ENCODE results near the gene ACACB.

Gene ACACB

GRCh38 chr12:109203480-109203879 is 87.1 kb downstream of the ACACB start:
- no peak for DNase-seq (ENCODE audit: extremely low read depth in 1 of 2, low read depth in 1 of 2)

DNA sequence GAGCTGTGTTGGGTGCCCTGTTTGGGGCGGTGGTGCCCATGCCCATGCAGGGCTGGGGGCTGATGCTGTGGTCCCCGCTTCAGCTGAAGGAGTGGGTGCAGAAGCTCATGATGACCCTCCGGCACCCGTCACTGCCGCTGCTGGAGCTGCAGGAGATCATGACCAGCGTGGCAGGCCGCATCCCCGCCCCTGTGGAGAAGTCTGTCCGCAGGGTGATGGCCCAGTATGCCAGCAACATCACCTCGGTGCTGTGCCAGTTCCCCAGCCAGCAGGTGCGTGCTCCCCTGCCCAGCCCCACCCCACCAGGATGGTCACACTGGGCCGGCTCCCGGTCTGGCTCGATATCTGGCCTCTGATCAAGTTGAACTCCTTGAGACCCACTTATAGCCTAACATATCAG is 92.7 kb downstream of the ACACB start:
- DNase-seq (ENCODE audit: extremely low read depth in 1 of 2, low read depth in 1 of 2): no peak

GRCh38 chr12:109212460-109213115 is 96.2 kb downstream of the ACACB start:
- DNase-seq (ENCODE audit: extremely low read depth in 1 of 2, low read depth in 1 of 2): no peak

- no peak for DNase-seq (ENCODE audit: extremely low read depth in 1 of 2, low read depth in 1 of 2)
These were observed 97.7 kb downstream of the ACACB start for GRCh38 chr12:109214131-109214530.

DNA sequence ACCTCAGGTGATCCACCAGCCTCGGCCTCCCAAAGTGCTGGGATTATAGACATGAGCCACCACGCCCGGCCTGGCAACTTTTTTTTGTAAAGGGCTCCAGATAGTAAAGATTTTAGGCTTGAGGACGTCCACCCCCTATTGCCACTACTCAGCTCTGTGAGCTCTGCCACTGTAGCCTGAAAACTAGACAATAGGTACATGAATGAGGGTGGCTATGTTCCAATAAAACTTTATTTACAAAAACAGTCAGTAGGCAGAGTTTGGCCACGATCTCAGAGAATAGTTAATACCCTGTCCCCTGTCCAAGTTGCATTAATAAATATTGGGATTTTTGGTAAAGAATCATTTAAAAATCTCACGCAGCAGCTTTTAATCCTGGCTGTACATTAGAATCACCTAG is 102.6 kb downstream of the ACACB start:
- no peak for DNase-seq (ENCODE audit: extremely low read depth in 1 of 2, low read depth in 1 of 2)

GRCh38 chr12:109219938-109220337 is 103.6 kb downstream of the ACACB start:
- no peak for DNase-seq (ENCODE audit: extremely low read depth in 1 of 2, low read depth in 1 of 2)

DNA sequence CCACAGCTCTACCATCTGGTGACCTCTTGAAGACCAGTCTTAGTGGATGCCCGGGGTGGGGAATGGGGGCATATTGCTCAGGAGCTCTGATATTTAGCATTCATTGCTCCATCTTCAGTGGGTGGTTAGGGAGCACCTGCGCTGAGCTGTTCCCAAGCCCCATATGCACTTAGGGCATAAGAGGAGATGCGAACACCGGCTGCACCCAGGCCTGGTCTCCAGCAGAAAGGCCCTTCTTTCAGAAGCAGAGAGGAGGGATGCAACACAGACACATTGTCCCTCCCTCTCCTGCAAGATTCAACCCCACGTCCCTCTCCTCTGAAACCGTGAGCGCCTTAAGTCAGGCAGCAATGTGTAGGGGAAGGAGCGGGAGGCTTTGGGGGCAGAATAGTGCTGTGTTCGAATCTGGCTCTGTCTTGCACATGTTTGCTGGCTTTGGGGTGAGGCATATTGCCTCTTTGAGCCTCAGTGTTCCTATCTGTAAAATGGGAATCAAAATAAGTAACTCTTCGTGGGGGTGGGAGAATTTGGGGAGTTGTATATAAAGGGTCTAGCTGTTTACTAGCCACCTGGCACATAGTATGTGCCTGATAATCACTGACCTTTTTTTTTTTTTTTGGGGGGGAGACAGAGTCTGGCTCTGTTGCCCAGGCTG is 105.0 kb downstream of the ACACB start:
- DNase-seq (ENCODE audit: extremely low read depth in 1 of 2, low read depth in 1 of 2): no peak

DNA sequence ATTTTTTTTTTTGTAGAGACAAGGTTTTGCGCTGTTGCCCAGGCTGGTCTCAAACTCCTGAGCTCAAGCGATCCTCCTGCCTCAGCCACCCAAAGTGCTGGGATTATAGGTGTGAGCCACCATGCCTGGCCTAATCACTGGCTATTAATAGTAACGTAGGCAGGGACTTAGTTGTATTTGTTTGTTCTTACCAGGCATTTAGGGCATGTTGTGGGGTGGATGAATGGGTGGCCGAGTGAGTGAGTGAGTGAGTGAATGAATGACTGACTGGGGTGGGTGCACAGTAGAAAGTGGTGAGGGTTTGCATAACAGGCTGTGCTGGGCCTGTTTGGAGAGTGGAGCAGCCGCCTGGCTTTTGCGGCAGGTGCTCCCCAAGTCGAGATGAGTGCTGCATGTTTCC is 105.7 kb downstream of the ACACB start:
- DNase-seq (ENCODE audit: extremely low read depth in 1 of 2, low read depth in 1 of 2): no peak

GRCh38 chr12:109222496-109222895 is 106.1 kb downstream of the ACACB start:
- no peak for DNase-seq (ENCODE audit: extremely low read depth in 1 of 2, low read depth in 1 of 2)

GRCh38 chr12:109223211-109223610 is 106.8 kb downstream of the ACACB start:
- DNase-seq (ENCODE audit: extremely low read depth in 1 of 2, low read depth in 1 of 2): no peak

- no peak for DNase-seq (ENCODE audit: extremely low read depth in 1 of 2, low read depth in 1 of 2)
These were observed 107.5 kb downstream of the ACACB start for GRCh38 chr12:109223868-109224267.

DNA sequence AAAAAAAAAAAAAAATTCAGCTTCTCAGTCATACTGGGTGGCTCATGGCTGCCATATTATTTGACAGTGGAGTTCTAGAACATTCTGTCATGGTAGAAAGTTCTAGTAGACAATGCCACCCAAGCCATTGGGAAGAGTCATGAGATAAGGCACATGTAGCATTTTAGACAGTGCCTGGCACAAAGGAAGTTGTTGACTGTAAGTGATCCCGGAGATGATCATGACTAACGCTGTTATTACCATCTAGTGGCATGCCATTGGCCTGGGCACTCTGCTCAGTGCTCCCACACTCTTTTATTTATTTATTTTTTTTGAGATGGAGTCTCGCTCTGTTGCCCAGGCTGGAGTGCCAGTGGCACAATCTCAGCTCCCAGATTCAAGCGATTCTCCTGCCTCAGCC is 112.3 kb downstream of the ACACB start:
- no peak for DNase-seq (ENCODE audit: extremely low read depth in 1 of 2, low read depth in 1 of 2)

- no peak for DNase-seq (ENCODE audit: extremely low read depth in 1 of 2, low read depth in 1 of 2)
These were observed 113.8 kb downstream of the ACACB start for GRCh38 chr12:109230193-109230592.

GRCh38 chr12:109232731-109233130 is 116.3 kb downstream of the ACACB start:
- DNase-seq (ENCODE audit: extremely low read depth in 1 of 2, low read depth in 1 of 2): no peak

GRCh38 chr12:109234012-109234411 is 117.6 kb downstream of the ACACB start:
- DNase-seq (ENCODE audit: extremely low read depth in 1 of 2, low read depth in 1 of 2): no peak

- no peak for DNase-seq (ENCODE audit: extremely low read depth in 1 of 2, low read depth in 1 of 2)
These were observed 119.9 kb downstream of the ACACB start for GRCh38 chr12:109236257-109236656.

DNA sequence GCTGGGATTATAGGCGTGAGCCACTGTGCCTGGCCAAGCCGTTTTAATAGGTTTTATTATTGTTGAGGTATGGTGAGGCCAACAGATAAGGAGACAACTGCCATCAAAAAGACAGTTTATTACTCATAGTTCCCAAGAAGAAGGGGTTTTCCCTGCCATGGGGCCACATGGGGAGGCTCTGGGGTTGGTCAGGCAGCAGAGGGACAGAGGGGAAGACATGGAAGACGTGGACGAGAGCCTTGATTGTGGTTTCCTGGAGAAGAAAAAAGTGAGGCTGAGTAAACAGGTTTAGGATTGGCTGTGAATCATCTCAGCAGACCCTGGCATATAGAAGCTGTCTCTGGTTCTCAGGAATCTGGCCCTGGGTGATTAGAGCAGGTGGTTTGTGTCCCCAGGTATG is 122.8 kb downstream of the ACACB start:
- no peak for DNase-seq (ENCODE audit: extremely low read depth in 1 of 2, low read depth in 1 of 2)

DNA sequence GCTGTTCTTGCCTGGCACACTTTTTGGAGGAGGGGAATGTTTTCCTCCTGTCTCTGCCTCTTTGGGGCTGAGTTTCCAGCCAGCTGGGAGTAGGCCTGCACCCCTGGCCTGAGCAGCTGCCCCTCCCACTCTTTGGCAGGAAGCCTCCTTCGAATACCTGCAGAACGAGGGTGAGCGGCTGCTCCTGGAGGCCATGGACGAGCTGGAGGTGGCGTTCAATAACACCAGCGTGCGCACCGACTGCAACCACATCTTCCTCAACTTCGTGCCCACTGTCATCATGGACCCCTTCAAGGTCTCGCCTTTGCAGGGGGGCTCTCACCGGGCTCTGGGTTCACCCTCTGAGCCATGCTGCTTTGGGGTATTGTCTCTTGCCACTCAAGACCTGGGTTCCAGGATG is 123.3 kb downstream of the ACACB start:
- DNase-seq (ENCODE audit: extremely low read depth in 1 of 2, low read depth in 1 of 2): no peak

DNA sequence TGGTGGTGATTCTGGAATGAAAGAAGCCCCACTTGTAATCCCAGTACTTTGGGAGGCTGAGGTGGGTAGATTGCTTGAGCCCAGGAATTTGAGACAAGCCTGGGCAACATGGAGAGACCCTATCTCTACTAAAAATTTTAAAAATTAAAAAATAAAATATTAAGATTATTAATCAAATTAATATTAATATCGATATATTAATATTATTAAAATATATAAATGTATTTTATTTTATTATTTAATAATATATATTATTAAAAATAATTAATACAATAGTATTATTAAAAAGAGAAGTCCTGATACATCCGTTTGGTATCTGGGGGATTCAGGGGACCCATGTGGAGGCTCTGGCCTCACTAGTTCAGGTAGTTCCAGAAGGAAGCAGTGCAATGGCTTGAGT is 124.0 kb downstream of the ACACB start:
- no peak for DNase-seq (ENCODE audit: extremely low read depth in 1 of 2, low read depth in 1 of 2)

DNA sequence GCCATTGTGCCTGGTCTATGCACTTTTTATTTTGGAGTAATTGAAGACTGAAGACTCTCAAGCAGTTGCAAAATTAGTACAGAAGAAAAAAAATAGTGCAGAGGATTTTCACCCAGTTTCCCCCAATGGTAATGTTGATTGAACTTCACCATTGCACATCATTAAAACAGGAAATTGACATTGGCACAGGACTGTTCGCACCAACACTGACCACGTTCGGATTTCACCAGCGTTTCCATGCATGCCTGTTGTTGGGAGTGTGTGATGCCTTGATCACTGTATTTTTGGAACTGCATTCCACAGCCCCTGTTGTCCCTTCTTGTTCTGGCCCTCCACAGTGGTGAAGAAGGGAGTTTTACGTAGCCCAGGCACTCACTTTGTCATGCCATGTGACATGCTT is 125.5 kb downstream of the ACACB start:
- no peak for DNase-seq (ENCODE audit: extremely low read depth in 1 of 2, low read depth in 1 of 2)

DNA sequence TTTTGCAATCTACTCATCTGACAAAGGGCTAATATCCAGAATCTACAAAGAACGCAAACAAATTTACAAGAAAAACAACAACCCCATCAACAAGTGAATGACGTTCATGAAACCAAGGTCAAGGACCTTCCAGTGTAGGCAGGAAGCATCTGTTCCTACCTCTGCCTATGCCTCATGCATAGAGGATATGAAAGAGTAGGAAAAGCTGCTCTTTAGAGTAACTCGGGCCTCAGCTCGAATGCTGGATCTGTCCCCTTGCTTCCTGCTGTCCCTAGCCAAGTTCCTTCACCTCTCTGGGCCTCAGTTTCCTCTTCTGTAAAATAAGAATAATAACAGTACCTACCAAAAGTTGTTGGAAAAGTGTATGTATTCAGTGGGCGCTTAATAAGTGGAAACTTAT is 127.7 kb downstream of the ACACB start:
- DNase-seq (ENCODE audit: extremely low read depth in 1 of 2, low read depth in 1 of 2): no peak

DNA sequence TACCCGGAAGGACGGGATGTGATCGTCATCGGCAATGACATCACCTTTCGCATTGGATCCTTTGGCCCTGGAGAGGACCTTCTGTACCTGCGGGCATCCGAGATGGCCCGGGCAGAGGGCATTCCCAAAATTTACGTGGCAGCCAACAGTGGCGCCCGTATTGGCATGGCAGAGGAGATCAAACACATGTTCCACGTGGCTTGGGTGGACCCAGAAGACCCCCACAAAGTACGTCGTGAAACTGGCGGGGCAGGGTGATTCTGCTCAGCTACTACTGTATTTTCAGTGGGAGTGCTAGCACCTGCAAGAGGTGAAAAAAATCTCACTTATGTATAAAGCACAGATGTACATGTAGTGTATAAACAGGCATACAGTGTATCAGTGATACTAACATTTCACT is 129.8 kb downstream of the ACACB start:
- DNase-seq (ENCODE audit: extremely low read depth in 1 of 2, low read depth in 1 of 2): no peak

Data from stimulated activated CD8-positive, alpha-beta memory T cell treated with anti-CD3 and anti-CD28 coated beads, Interleukin-7, amount 100 ng/mL, for 48 hours (primary cell).